ENCODE data around the gene HAUS7. TPM values are rescaled to one million over a fixed set of nuclear protein-coding genes. Genes with fewer than 3 reads are reported as not detected.

Gene HAUS7
- total RNA-seq (2022; extraction: Qiagen RNA extraction; ENCODE audit: low read depth) = 49.8 to 59.6 TPM (median 54.3 TPM) in 5 replicates

GRCh38 chrX:153470411-153471363, at the start of gene HAUS7:
TSS of gene HAUS7 (minus strand) at chrX:153470576. CDS start at chrX:153470557, 19 bp downstream.

GRCh38 chrX:153517423-153517822, 47.0 kb upstream of the HAUS7 start, which contains the start of gene ATP2B3:
TSS of gene ATP2B3 (plus strand) at chrX:153517642. CDS start at chrX:153536248, 18,606 bp downstream.

GRCh38 chrX:153494541-153495361, 24.4 kb upstream of the HAUS7 start, which contains the start of gene BGN:
TSS of gene BGN (plus strand) at chrX:153494980. CDS start at chrX:153504632, 9,652 bp downstream.

GRCh38 chrX:153445856-153446635, 24.3 kb downstream of the HAUS7 start, which contains the start of gene TREX2:
TSS of gene TREX2 (minus strand) at chrX:153446056. CDS start at chrX:153445430, 626 bp downstream.

GRCh38 chrX:153411255-153411987, 59.0 kb downstream of the HAUS7 start, which contains the start of gene ZFP92:
TSS of gene ZFP92 (plus strand) at chrX:153411472. CDS start at chrX:153418323, 6,851 bp downstream.

GRCh38 chrX:153401133-153401764, 69.1 kb downstream of the HAUS7 start, which contains the start of gene PNMA6E:
TSS of gene PNMA6E (minus strand) at chrX:153401350. CDS start at chrX:153398849, 2,501 bp downstream.

Other genes starting within 250 kb of the HAUS7 start
- gene PNMA6F, start 148.8 kb downstream of the HAUS7 start, total RNA-seq (2022; extraction: Qiagen RNA extraction; ENCODE audit: low read depth) = not detected in 5 replicates
- 4.8 to 6.5 TPM (median 6.0 TPM) in 5 replicates for gene ZNF275, start 136.4 kb downstream of the HAUS7 start, total RNA-seq (2022; extraction: Qiagen RNA extraction; ENCODE audit: low read depth)
- 0.07 TPM in 1 of 5 replicates, not detected in the others for gene PNMA6E, start 69.2 kb downstream of the HAUS7 start, total RNA-seq (2022; extraction: Qiagen RNA extraction; ENCODE audit: low read depth)
- 0.42 to 0.59 TPM (median 0.57 TPM) in 5 replicates for gene ZFP92, start 59.1 kb downstream of the HAUS7 start, total RNA-seq (2022; extraction: Qiagen RNA extraction; ENCODE audit: low read depth)
- 1.1 to 1.7 TPM (median 1.2 TPM) in 5 replicates for gene TREX2, start 24.5 kb downstream of the HAUS7 start, total RNA-seq (2022; extraction: Qiagen RNA extraction; ENCODE audit: low read depth)
- gene BGN, start 24.4 kb upstream of the HAUS7 start, total RNA-seq (2022; extraction: Qiagen RNA extraction; ENCODE audit: low read depth) = 0.07 TPM in 1 of 5 replicates, not detected in the others
- 0.07 to 0.23 TPM (median 0.15 TPM) in 5 replicates for gene ATP2B3, start 47.1 kb upstream of the HAUS7 start, total RNA-seq (2022; extraction: Qiagen RNA extraction; ENCODE audit: low read depth)
- 44.6 to 59.4 TPM (median 58.5 TPM) in 5 replicates for gene CCNQ, start 128.6 kb upstream of the HAUS7 start, total RNA-seq (2022; extraction: Qiagen RNA extraction; ENCODE audit: low read depth)
- gene DUSP9, start 176.6 kb upstream of the HAUS7 start, total RNA-seq (2022; extraction: Qiagen RNA extraction; ENCODE audit: low read depth) = 1.00 to 1.8 TPM (median 1.5 TPM) in 5 replicates
- 0.13 to 0.31 TPM (median 0.24 TPM) in 4 of 5 replicates, not detected in the other for gene PNCK, start 203.2 kb upstream of the HAUS7 start, total RNA-seq (2022; extraction: Qiagen RNA extraction; ENCODE audit: low read depth)
- 11.3 to 13.3 TPM (median 11.9 TPM) in 5 replicates for gene SLC6A8, start 217.3 kb upstream of the HAUS7 start, total RNA-seq (2022; extraction: Qiagen RNA extraction; ENCODE audit: low read depth)